Heart left ventricle (tissue), 13 donors: ENCODE results near the gene CCDC194.

Experiments
- POLR2A ChIP-seq, 2 donors: fragments of 450-650 bp; IDR thresholded peaks; one replicate each; pipeline ENCODE4 v1.6.1; 2017; ENCODE audit warnings: antibody characterized with exemption in 2 of 2, mild to moderate bottlenecking in 2 of 2, moderate library complexity in 2 of 2
- TF ChIP-seq, protein P1 (sequence below), 12 donors: fragments of 200-600 bp; sonication (generic) in 4 of 12; IDR thresholded peaks; one replicate each; pipeline versions ENCODE4 v1.5.0 to v1.8.0; 2018 to 2022; ENCODE audit warnings: antibody characterized with exemption in 12 of 12, mild to moderate bottlenecking in 5 of 12
- donor health status: ischemic (EF 13 %, LVEDD 7.1; RV severe dilation, severe dysfunction).
- donor health status: DM: no; HTN: yes; CAD: no.
- donor health status: DM: no; HTN: no; CAD: no.
- donor health status: ischemic (EF 25% LVEDD 6.9; RV normal size, moderate dysfunction).
- donor health status: ischemic (EF 25% LVEDD 5.7; RV mildly dilated, moderate dysfunction).
- donor health status: ischemic (EF 35%, LVEDD 5.7; RV mildly dilated, moderate dysfunction).
- donor health status: nonischemic (EF 11% LVEDD 7.7; RV severe dilation, severe dysfunction).
- donor health status: DM: yes; HTN: yes; CAD: no.
- donor health status: PGD.
- donor health status: ischemic (EF 29% LVEDD 5.4; RV normal size, mild dysfunction).
- donor health status: nonischemic (EF 23%, LVEDD 6.1; RV moderate dilation, normal function).

DNA sequence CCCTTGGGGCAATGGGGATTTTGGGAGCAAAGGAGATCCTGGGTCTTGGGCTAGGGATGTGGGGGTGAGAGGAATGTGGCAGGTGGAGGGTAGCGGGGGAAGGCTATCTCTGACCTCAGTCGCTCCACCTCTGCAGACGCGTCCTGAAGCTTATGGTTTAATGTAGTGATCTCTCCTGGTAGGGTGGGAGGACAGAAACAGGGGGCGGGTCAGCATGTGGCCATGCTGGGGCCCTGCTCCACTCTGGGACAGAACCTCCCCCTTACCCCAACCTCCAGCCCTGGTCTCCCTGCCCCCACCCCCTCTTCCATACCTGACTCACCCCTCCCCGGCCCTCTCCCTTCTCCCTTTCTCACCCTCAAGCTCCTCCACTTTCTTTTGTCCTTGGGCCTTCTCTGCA lies 10.0 kb upstream of the CCDC194 start:
- TF ChIP-seq, protein P1, sequence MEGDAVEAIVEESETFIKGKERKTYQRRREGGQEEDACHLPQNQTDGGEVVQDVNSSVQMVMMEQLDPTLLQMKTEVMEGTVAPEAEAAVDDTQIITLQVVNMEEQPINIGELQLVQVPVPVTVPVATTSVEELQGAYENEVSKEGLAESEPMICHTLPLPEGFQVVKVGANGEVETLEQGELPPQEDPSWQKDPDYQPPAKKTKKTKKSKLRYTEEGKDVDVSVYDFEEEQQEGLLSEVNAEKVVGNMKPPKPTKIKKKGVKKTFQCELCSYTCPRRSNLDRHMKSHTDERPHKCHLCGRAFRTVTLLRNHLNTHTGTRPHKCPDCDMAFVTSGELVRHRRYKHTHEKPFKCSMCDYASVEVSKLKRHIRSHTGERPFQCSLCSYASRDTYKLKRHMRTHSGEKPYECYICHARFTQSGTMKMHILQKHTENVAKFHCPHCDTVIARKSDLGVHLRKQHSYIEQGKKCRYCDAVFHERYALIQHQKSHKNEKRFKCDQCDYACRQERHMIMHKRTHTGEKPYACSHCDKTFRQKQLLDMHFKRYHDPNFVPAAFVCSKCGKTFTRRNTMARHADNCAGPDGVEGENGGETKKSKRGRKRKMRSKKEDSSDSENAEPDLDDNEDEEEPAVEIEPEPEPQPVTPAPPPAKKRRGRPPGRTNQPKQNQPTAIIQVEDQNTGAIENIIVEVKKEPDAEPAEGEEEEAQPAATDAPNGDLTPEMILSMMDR (IDR thresholded peaks at IDR 0.05): no peak
- TF ChIP-seq POLR2A (IDR thresholded peaks at IDR 0.05): no peak
